ENCODE data around the gene NUP58. TPM values are rescaled to one million over a fixed set of nuclear protein-coding genes. Genes with fewer than 3 reads are reported as not detected.

Gene NUP58
- total and polyA plus RNA-seq, 2 experiments from 2014 or later: 22.6 to 54.8 TPM

- H3K4me3 ChIP-seq: no peak overlapping the region
- H3K79me2 ChIP-seq (ENCODE audit: insufficient read depth): peaks cover 100% of the 10 kb centered on the region
- TF ChIP-seq EZH2phosphoT487 (IDR thresholded peaks at IDR 0.05; ENCODE audit: insufficient read depth, low read depth) (no peak), EZH2 (IDR thresholded peaks at IDR 0.05; ENCODE audit: insufficient read depth, poor library complexity, severe bottlenecking) (no peak)
- no peak overlapping the region for H3K4me2 ChIP-seq (ENCODE audit: unreplicated experiment)
- no peaks in the 10 kb centered on the region for H3K9me3 ChIP-seq (ENCODE audit: low read depth)
- H2AFZ ChIP-seq: no peak overlapping the region
- in situ Hi-C loops (cut with MboI): no loop called here
- peaks cover 8% of the 10 kb centered on the region; the same call in 1 of the 2 replicates for H4K20me1 ChIP-seq (ENCODE audit: insufficient read depth)
- no peaks in the 10 kb centered on the region for H3K27me3 ChIP-seq (replicated peaks; ENCODE audit: insufficient read depth)
- peaks cover 29% of the 10 kb centered on the region for H3K4me1 ChIP-seq (ENCODE audit: insufficient read depth)
- DNase-seq: no peak
- H3K36me3 ChIP-seq (ENCODE audit: low read depth): no peaks in the 10 kb centered on the region
- no peaks in the 10 kb centered on the region for H3K9me2 ChIP-seq (ENCODE audit: insufficient read depth)
- peaks cover 4% of the 10 kb centered on the region; the same call in 1 of the 2 replicates for H3F3A ChIP-seq (ENCODE audit: insufficient read depth)
- no peak overlapping the region for H3K27ac ChIP-seq
- H3K9ac ChIP-seq: no peak overlapping the region
These were observed 21.0 kb upstream of the NUP58 start for GRCh38 chr13:25280396-25280795.

- WGBS, 2 experiments (ENCODE audit: low coverage in 1 of 2, low lambda C conversion rate in 2 of 2, missing lambda C conversion rate in 2 of 2): 72 to 73% methylated on average over 4 of the region's 4 CpGs
- TF ChIP-seq EZH2phosphoT487 (IDR thresholded peaks at IDR 0.05; ENCODE audit: insufficient read depth, low read depth) (no peak), EZH2 (IDR thresholded peaks at IDR 0.05; ENCODE audit: insufficient read depth, poor library complexity, severe bottlenecking) (no peak)
- H3K27ac ChIP-seq: no peak overlapping the region
- H3K9ac ChIP-seq: no peak overlapping the region
- no peaks in the 10 kb centered on the region for H3K9me2 ChIP-seq (ENCODE audit: insufficient read depth)
- no peak overlapping the region for H2AFZ ChIP-seq
- no peak overlapping the region for H3K4me3 ChIP-seq
- peaks cover 8% of the 10 kb centered on the region; the same call in 1 of the 2 replicates for H4K20me1 ChIP-seq (ENCODE audit: insufficient read depth)
- no peaks in the 10 kb centered on the region for H3K9me3 ChIP-seq (ENCODE audit: low read depth)
- DNase-seq: no peak
- H3K4me1 ChIP-seq (ENCODE audit: insufficient read depth): peaks cover 37% of the 10 kb centered on the region
- no peaks in the 10 kb centered on the region for H3K36me3 ChIP-seq (ENCODE audit: low read depth)
- H3K4me2 ChIP-seq (ENCODE audit: unreplicated experiment): no peak overlapping the region
- peaks cover 100% of the 10 kb centered on the region for H3K79me2 ChIP-seq (ENCODE audit: insufficient read depth)
- H3K27me3 ChIP-seq (replicated peaks; ENCODE audit: insufficient read depth): no peaks in the 10 kb centered on the region
- in situ Hi-C loops (cut with MboI): no loop called here
- peaks cover 11% of the 10 kb centered on the region for H3F3A ChIP-seq (ENCODE audit: insufficient read depth)
These were observed 20.1 kb upstream of the NUP58 start for GRCh38 chr13:25281193-25281934.

- Histone ChIP-seq H2AFZ (no peak overlapping the region), H3K27me3 (replicated peaks; ENCODE audit: insufficient read depth) (no peaks in the 10 kb centered on the region), H3K36me3 (ENCODE audit: low read depth) (no peaks in the 10 kb centered on the region), H3K27ac (no peak overlapping the region), H3K4me1 (ENCODE audit: insufficient read depth) (peaks cover 31% of the 10 kb centered on the region), H3K9me3 (ENCODE audit: low read depth) (no peaks in the 10 kb centered on the region), H3K4me3 (no peak overlapping the region), H3F3A (ENCODE audit: insufficient read depth) (peaks cover 15% of the 10 kb centered on the region), H4K20me1 (ENCODE audit: insufficient read depth) (peaks cover 8% of the 10 kb centered on the region; the same call in 1 of the 2 replicates), H3K9ac (no peak overlapping the region), H3K4me2 (ENCODE audit: unreplicated experiment) (no peak overlapping the region), H3K9me2 (ENCODE audit: insufficient read depth) (no peaks in the 10 kb centered on the region), H3K79me2 (ENCODE audit: insufficient read depth) (peaks cover 100% of the 10 kb centered on the region)
- no peak for DNase-seq
- in situ Hi-C loops (cut with MboI): no loop called here
- TF ChIP-seq EZH2 (IDR thresholded peaks at IDR 0.05; ENCODE audit: insufficient read depth, poor library complexity, severe bottlenecking) (no peak), EZH2phosphoT487 (IDR thresholded peaks at IDR 0.05; ENCODE audit: insufficient read depth, low read depth) (no peak)
- WGBS, 2 experiments (ENCODE audit: low coverage in 1 of 2, low lambda C conversion rate in 2 of 2, missing lambda C conversion rate in 2 of 2): 94 to 100% methylated on average over 1 of the region's 1 CpG
These were observed 19.5 kb upstream of the NUP58 start for GRCh38 chr13:25281935-25282332.

GRCh38 chr13:25286308-25286968 is 15.0 kb upstream of the NUP58 start:
- Histone ChIP-seq H3K36me3 (ENCODE audit: low read depth) (no peaks in the 10 kb centered on the region), H3K4me3 (peak overlapping the region; percentile 87), H3K9ac (peak overlapping the region; percentile 92), H3K27me3 (replicated peaks; ENCODE audit: insufficient read depth) (no peaks in the 10 kb centered on the region), H2AFZ (peak overlapping the region; percentile 92), H3K9me2 (ENCODE audit: insufficient read depth) (no peaks in the 10 kb centered on the region), H3K4me2 (ENCODE audit: unreplicated experiment) (peak overlapping the region; percentile 92), H4K20me1 (ENCODE audit: insufficient read depth) (no peaks in the 10 kb centered on the region), H3K4me1 (ENCODE audit: insufficient read depth) (peaks cover 29% of the 10 kb centered on the region), H3F3A (ENCODE audit: insufficient read depth) (peaks cover 18% of the 10 kb centered on the region), H3K79me2 (ENCODE audit: insufficient read depth) (peaks cover 58% of the 10 kb centered on the region), H3K27ac (peak overlapping the region; percentile 82), H3K9me3 (ENCODE audit: low read depth) (no peaks in the 10 kb centered on the region)
- WGBS, 2 experiments (ENCODE audit: low coverage in 1 of 2, low lambda C conversion rate in 2 of 2, missing lambda C conversion rate in 2 of 2): 3 to 4% methylated on average over 25 of the region's 25 CpGs
- peak; percentile 81 for DNase-seq
- in situ Hi-C loops (cut with MboI): no loop called here
- no peak for TF ChIP-seq EZH2 (IDR thresholded peaks at IDR 0.05; ENCODE audit: insufficient read depth, poor library complexity, severe bottlenecking)
- TF ChIP-seq EZH2phosphoT487 (IDR thresholded peaks at IDR 0.05; ENCODE audit: insufficient read depth, low read depth): no peak
